GM18498 (cell line): ENCODE data around the gene CEP170B.
"Not testable (repeated sequence)": the region's sequence is repeated elsewhere in the genome, so short reads cannot be mapped to it uniquely, and the experiment has no call there.

Experiments used
- ATAC-seq: cut with Tn5 transposase; IDR thresholded peaks from one replicate; pipeline ENCODE4 v1.9.1; 2021; ENCODE audit warnings: mild to moderate bottlenecking, moderate library complexity; ENCODE audit not compliant: unreplicated experiment

CEP170B gene

GRCh38 chr14:104888489-104889374 is 23.7 kb downstream of the CEP170B start:
- no peak for ATAC-seq

DNA sequence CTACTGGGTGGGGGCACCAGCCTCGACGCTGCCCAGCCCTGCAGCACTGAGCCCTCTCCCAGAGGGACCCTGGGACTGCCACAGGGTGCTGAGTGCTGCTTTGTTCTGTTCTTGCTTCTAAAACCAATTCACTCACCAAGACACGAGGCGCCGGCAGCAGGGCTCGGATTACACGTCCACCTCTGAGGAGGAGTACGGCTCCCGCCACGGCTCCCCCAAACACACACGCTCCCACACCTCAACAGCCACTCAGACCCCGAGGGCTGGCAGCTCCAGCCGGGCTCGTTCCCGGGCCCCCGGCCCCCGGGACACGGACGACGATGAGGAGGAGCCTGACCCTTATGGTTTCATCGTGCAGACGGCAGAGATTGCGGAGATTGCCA is 24.3 kb downstream of the CEP170B start:
- ATAC-seq, result no peak

GRCh38 chr14:104890292-104890691 is 25.2 kb downstream of the CEP170B start:
- ATAC-seq, result not testable (repeated sequence)

DNA sequence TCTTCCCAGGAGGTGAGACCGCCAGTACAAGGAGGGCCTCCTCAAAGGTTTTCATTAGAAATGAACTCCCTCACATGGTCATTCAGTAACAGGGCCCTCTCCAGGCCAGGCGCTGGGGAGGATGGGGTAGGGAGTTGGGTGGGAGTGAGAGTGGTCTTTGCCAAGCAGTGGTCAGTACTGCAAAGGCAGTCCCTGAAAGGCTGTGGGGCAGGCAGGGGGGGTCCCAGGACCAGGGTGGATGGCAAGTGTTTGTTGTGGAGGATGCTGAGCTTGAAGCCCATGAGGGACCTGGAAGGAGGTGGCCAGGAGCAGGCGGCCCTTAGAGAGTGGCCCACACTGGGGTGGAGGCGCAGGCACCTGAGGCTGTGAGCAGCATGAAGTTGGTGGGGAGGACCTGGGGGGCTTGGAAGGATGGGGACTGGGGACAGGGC is 26.1 kb downstream of the CEP170B start:
- no peak for ATAC-seq

GRCh38 chr14:104891664-104892530 is 26.8 kb downstream of the CEP170B start:
- ATAC-seq, result no peak

GRCh38 chr14:104892531-104893434 is 27.7 kb downstream of the CEP170B start:
- ATAC-seq, result no peak

DNA sequence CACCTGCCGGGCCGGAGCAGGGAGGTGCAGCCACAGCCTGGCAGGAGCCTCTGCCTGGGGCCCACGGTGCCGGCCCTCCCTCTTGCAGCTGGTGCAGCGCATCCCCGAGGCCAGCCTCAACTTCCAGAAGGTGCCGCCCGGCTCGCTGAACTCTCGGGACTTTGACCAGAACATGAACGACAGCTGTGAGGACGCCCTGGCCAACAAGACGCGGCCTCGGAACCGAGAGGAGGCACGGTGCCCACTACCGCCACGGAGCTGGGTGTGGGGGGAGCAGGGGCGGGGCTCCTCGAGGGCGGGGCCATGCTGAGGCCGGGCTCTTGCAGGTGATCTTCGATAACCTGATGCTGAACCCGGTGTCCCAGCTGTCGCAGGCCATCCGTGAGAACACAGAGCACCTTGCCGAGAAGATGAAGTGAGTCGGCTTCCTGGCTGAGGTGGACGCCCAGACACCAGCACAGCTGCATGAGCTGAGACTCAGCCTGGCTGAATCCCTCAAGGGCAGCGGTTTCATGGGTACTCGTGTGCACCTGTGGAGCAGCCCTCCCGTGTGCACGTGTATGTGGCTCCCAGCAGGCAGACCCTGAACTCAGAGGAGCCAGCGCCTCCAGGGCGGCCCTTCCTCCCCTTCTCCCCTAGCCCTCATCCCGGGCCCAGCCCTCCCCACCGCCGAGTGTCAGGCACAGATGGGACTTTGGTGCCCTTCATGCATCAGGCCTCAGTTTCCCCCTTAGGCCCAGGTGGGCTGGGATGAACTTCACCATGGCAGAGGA is 28.6 kb downstream of the CEP170B start:
- no peak for ATAC-seq

DNA sequence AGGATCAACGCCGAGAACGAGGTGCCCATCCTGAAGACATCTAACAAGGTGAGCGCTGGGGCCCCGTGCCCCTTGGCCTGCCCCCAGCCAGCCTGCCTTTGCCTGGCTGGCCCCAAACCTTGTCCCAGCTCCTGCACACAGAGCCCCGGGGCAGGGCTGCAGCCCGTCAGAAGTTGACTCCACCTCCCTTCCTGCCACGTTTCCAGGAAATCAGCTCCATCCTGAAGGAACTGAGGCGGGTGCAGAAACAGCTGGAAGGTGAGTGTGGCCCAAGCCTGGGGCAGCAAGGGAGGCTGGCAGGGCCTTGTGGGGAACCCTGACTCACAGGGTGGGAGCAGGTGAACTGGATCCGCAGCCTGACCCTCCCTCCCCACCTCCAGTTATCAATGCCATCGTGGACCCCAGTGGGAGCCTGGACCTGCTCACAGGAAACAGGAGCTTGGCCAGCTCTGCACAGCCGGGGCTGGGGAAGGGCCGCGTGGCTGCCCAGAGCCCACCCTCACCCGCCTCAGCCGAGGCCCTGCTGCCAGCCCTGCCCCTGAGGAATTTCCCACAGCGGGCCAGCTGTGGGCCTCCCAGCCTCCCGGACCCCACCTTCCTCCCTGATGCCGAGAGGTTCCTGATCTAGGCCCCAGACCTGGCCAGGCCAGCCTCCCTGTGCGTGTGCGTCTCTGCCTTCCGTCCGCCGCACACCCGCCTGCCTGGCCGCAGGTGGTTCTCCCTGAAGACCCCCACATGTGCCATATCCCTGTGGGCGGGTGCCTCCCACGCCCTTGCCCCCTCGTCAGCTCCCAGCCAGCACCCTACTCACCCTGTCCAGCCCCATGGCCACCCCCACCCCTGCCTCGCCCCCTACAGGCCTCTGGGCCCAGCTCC is 29.5 kb downstream of the CEP170B start:
- ATAC-seq, result no peak

- ATAC-seq, result no peak
Measured at GRCh38 chr14:104895207-104895785, 30.2 kb downstream of the CEP170B start.

- no peak for ATAC-seq
Measured at GRCh38 chr14:104895786-104896661, 31.0 kb downstream of the CEP170B start.

DNA sequence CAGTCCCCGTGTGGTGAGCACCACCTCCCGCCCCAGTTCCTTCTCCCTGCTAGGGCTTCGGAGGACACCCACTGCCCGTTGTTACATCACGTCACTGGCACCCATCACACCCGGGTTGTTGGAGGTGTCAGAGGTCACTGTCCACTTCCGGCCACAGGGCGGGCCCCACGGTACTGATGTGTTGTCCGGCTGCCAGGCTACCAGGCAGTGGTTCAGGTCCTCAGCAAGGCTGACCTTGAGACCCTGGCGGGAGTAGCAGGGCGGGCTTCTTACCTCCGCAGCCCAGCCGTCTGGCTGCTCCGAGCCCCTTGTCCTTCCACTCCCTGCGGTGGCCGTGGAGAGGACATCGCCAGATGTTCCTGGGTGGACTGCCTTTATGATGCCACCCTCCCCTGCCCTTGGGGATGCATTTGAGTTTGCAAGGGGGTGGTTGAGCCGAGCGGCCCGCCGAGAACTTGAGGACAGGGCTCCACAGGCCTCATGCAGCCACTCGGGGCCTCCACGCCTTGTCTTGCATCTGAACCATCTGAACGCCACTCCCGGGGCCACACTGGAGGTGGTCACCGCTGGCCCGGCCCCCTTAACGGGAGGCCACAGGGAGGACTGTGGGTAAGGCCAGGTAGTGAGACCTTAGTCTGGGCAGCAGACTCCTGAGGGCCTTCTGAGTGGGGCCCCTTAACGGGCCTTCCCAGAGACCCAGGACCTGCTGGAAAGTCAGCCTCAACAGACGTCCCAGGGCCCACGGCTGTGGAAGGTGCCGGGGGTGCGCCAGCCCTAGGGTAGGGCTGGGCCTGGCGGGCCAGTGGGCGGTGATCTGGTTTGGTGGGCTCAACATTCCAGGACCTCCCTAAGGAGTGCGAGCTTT is 32.5 kb downstream of the CEP170B start:
- no peak for ATAC-seq

- ATAC-seq, result no peak
Measured at GRCh38 chr14:104898195-104898558, 33.1 kb downstream of the CEP170B start.

DNA sequence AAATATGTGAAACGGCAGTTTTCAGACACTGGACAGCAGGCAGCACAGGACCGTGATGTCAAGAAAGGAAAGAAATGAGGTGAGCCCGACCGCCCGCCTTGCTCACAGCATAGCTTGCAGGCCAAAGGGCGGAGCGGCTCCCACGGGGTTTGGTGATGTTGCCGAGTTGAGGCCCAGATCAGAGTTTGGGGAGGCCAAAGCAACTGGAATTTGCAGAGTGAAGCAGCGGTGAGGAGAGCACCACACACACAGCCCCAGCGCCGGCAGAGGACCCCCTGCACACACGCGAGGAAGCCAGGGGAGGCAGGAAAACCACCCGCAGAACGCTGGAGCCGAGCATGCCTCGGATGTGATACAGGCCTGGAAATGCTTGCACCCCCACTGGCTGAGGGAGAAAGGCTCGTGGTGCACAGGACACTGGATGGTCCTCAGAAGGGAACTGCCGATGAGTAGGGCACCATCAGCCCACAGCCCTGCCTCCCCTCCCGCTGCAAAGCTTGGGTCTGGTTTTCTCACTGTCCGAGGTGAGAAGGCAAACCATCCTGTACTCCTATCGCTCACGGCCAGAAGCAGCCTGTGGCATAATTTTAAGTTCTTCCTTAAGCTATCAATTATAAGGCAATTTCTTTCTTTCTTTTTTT is 33.9 kb downstream of the CEP170B start:
- no peak for ATAC-seq

DNA sequence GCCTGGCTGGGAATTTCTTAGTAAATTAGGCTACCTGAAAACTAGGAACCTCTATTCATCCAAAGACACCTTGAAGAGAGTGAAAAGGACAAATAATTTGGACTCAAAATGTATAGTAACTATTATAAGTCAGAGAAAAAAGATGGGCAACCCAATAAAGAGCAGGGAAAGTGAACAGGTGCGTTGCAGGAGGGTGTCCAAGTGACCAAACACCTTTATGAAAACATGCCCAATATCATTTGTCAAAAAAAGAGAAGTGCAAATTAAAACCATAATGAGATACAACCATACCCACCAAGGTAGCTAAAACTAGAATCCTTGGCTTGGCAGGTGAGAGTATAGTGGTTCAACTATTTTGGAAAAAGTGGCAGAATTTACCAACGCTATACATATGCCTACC is 34.7 kb downstream of the CEP170B start:
- ATAC-seq, result no peak

DNA sequence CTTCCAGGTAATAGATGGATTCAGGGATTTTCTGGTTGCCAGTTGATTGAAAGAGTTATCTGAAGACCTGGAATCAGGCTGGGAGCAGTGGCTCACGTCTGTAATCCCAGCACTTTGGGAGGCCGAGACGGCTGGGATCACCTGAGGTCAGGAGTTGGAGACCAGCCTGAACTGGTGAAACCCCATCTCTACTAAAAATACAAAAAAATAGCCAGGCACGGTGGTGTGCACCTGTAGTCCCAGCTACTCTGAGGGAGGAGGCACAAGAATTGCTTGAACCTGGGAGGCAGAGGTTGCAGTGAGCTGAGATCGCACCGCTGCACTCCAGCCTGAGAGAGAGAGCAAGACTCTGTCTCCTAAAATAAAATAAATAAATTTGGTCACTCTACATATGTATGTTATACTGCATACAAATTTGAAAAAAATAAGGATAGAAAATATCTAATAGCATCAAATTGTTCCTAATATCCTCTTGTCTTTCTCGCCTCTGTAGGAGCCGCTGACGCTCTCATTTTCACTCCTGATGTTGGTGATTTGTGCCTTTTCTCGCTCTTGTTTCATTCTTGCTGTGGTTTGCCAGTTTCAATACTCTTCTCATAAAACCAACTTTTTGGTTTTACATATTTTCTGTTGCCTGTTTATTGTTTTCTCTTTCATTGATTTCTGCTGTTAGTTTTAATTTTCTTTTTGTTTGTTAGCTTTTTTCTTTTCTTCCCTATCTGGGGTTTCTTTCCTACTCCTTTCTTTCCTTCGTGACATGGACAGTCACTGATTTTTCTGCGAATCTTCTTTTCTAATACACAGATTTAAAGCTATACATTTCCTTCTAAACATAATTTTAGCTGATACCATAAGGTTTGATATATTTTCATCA is 35.8 kb downstream of the CEP170B start:
- no peak for ATAC-seq
